SK-N-SH (cell line): ENCODE data around the gene KCNJ8. TPM values are rescaled to one million over a fixed set of nuclear protein-coding genes. Genes with fewer than 3 reads are reported as not detected.

Experiments
- CTCF ChIA-PET: fragments of 300-600, 350-600 bp; formaldehyde crosslinking; extraction: SDS; loops from one replicate; lab custom pipeline; 2021; lab: Yijun Ruan, JAX
- POLR2A ChIA-PET: fragments of 350-600 bp; sonication (Branson Sonifier 250); formaldehyde crosslinking; extraction: SDS; loops from one replicate; lab custom pipeline; 2020; ENCODE audit warnings: antibody characterized with exemption, inconsistent platforms; lab: Yijun Ruan, JAX
- DNase-seq: peaks from one replicate; pipeline ENCODE4 v3.0.0; 2012
- H2AFZ ChIP-seq: fragments of 200-600 bp; sonication (generic); 2 replicates; pipeline ENCODE4 v1.8.1; 2016; ENCODE audit warnings: antibody characterized with exemption, mild to moderate bottlenecking, low read depth
- H3F3A ChIP-seq: fragments of 200-600 bp; sonication (generic); replicated peaks from 2 replicates; pipeline ENCODE3; 2016; ENCODE audit warnings: antibody characterized with exemption, mild to moderate bottlenecking; ENCODE audit not compliant: insufficient read depth
- H3K27ac ChIP-seq, 2 experiments: fragments of 200-500 bp in 1 of 2; fragments of 200-600 bp in 1 of 2; sonication (Bioruptor generic) in 1 of 2; sonication (generic), shearing (Covaris generic) in 1 of 2; 2 replicates each; pipeline versions ENCODE4 v1.5.1 to v1.6.1; 2014 to 2016; ENCODE audit warnings: low read depth in 2 of 2, inconsistent platforms in 1 of 2, low read length in 1 of 2, mild to moderate bottlenecking in 1 of 2, mixed read lengths in 1 of 2
- H3K27me3 ChIP-seq: fragments of 200-600 bp; sonication (generic), shearing (Covaris generic); 2 replicates; pipeline ENCODE4 v1.6.1; 2016; ENCODE audit warnings: mixed run types; ENCODE audit not compliant: insufficient read depth
- H3K36me3 ChIP-seq, 2 experiments: fragments of 200-500 bp in 1 of 2; fragments of 200-600 bp in 1 of 2; sonication (Bioruptor generic) in 1 of 2; sonication (generic) in 1 of 2; replicated peaks in 1 of 2; 2 replicates each; pipeline versions ENCODE3 to v1.5.1; 2014 to 2016; ENCODE audit warnings: low read length in 1 of 2, mild to moderate bottlenecking in 1 of 2; ENCODE audit not compliant: insufficient read depth in 2 of 2, control insufficient read depth in 1 of 2
- H3K4me1 ChIP-seq, 2 experiments: fragments of 200-500 bp in 1 of 2; fragments of 200-600 bp in 1 of 2; sonication (Bioruptor generic) in 1 of 2; sonication (generic), shearing (Covaris generic) in 1 of 2; 2 replicates each; pipeline versions ENCODE4 v1.5.1 to v1.6.1; 2014 to 2016; ENCODE audit warnings: low read depth in 1 of 2, low read length in 1 of 2, mixed run types in 1 of 2; ENCODE audit not compliant: insufficient read depth in 2 of 2, control insufficient read depth in 1 of 2
- H3K4me2 ChIP-seq: fragments of 200-600 bp; sonication (generic), shearing (Covaris generic); 2 replicates; pipeline ENCODE4 v1.6.1; 2017; ENCODE audit warnings: mixed run types
- H3K4me3 ChIP-seq, 2 experiments: fragments of 200-500 bp in 1 of 2; fragments of 200-600 bp in 1 of 2; sonication (Bioruptor generic) in 1 of 2; sonication (generic), shearing (Covaris generic) in 1 of 2; 2 replicates each; pipeline versions ENCODE4 v1.5.1 to v1.8.1; 2014 to 2016; ENCODE audit warnings: low read depth in 2 of 2, inconsistent platforms in 1 of 2, low read length in 1 of 2, mild to moderate bottlenecking in 1 of 2, mixed read lengths in 1 of 2, moderate library complexity in 1 of 2
- H3K79me2 ChIP-seq: fragments of 200-600 bp; sonication (generic); 2 replicates; pipeline ENCODE4 v1.8.1; 2017; ENCODE audit warnings: mild to moderate bottlenecking; ENCODE audit not compliant: insufficient read depth
- H3K9ac ChIP-seq: fragments of 200-600 bp; sonication (generic); 2 replicates; pipeline ENCODE4 v1.6.1; 2017; ENCODE audit warnings: mixed run types
- H3K9me2 ChIP-seq: fragments of 200-600 bp; sonication (generic); 2 replicates; pipeline ENCODE4 v1.6.1; 2017; ENCODE audit warnings: mixed run types
- H3K9me3 ChIP-seq: fragments of 200-600 bp; sonication (generic); 2 replicates; pipeline ENCODE4 v1.6.1; 2017; ENCODE audit warnings: mixed run types, mild to moderate bottlenecking, moderate library complexity
- H4K20me1 ChIP-seq: fragments of 200-600 bp; sonication (generic); 2 replicates; pipeline ENCODE4 v1.6.1; 2017; ENCODE audit warnings: mild to moderate bottlenecking, mixed run types; ENCODE audit not compliant: insufficient read depth
- CHD2 ChIP-seq: fragments of 150-350 bp; IDR thresholded peaks from 2 replicates; pipeline ENCODE4 v1.6.1; 2018; ENCODE audit warnings: low read length; ENCODE audit not compliant: partially characterized antibody
- ELF1 ChIP-seq: IDR thresholded peaks from 2 replicates; pipeline ENCODE4 v1.4.0; 2012
- EP300 ChIP-seq, 2 experiments: IDR thresholded peaks; 2 replicates each; pipeline versions ENCODE4 v1.4.0 to v1.6.1; 2012; ENCODE audit warnings: borderline replicate concordance in 1 of 2, low read depth in 1 of 2, low read length in 1 of 2
- EZH2phosphoT487 ChIP-seq: fragments of 200-600 bp; sonication (generic); IDR thresholded peaks from 2 replicates; pipeline ENCODE4 v1.6.1; 2017; ENCODE audit warnings: low read depth, mixed run types, mild to moderate bottlenecking, antibody characterized with exemption, moderate library complexity, borderline replicate concordance
- FOSL2 ChIP-seq: IDR thresholded peaks from 2 replicates; pipeline ENCODE4 v1.4.0; 2012; ENCODE audit warnings: low read depth, mild to moderate bottlenecking, moderate library complexity, borderline replicate concordance
- FOXM1 ChIP-seq: IDR thresholded peaks from 2 replicates; pipeline ENCODE4 v1.4.0; 2012; ENCODE audit warnings: low read depth, mild to moderate bottlenecking
- MEF2A ChIP-seq: IDR thresholded peaks from 2 replicates; pipeline ENCODE4 v1.4.0; 2012; ENCODE audit warnings: low read depth, borderline replicate concordance
- MXI1 ChIP-seq: IDR thresholded peaks from 2 replicates; pipeline ENCODE4 v1.6.1; 2012; ENCODE audit warnings: mild to moderate bottlenecking, low read depth, low read length, improper control_type of control experiment
- NFIC ChIP-seq: IDR thresholded peaks from 2 replicates; pipeline ENCODE4 v1.4.0; 2012; ENCODE audit warnings: borderline replicate concordance
- NRF1 ChIP-seq: IDR thresholded peaks from 2 replicates; pipeline ENCODE4 v1.6.1; 2012; ENCODE audit warnings: low read depth, mild to moderate bottlenecking, low read length
- POLR2AphosphoS5 ChIP-seq: IDR thresholded peaks from 2 replicates; pipeline ENCODE4 v1.6.1; 2012; ENCODE audit warnings: low read depth, low read length
- RFX5 ChIP-seq: IDR thresholded peaks from 2 replicates; pipeline ENCODE4 v1.6.1; 2012; ENCODE audit warnings: mild to moderate bottlenecking, improper control_type of control experiment, low read length
- SMC3 ChIP-seq: IDR thresholded peaks from 2 replicates; pipeline ENCODE4 v1.6.1; 2012; ENCODE audit warnings: low read depth, low read length, improper control_type of control experiment
- TAF1 ChIP-seq: IDR thresholded peaks from 2 replicates; pipeline ENCODE4 v1.6.1; 2012; ENCODE audit warnings: low read depth, mild to moderate bottlenecking, low read length, moderate library complexity, borderline replicate concordance
- TCF12 ChIP-seq: IDR thresholded peaks from 2 replicates; pipeline ENCODE4 v1.4.0; 2012
- USF1 ChIP-seq: IDR thresholded peaks from 2 replicates; pipeline ENCODE4 v1.4.0; 2012; ENCODE audit warnings: low read depth, borderline replicate concordance
- YY1 ChIP-seq: IDR thresholded peaks from 2 replicates; pipeline ENCODE4 v1.4.0; 2012; ENCODE audit warnings: low read depth, mild to moderate bottlenecking
- WGBS: methylation state at CpG from one replicate; pipeline ENCODE4 v1.1.6; 2017; ENCODE audit warnings: low lambda C conversion rate; 5-methylcytosine and 5-hydroxymethylcytosine counted together
- polyA plus RNA-seq, 3 experiments: library from polyadenylated mRNA; depleted of rRNA; stranded (reverse); fragments of >200 nt; gene quantifications; 2 replicates each; pipeline ENCODE4 v1.2.3, GENCODE V29; 2012
- TF ChIP-seq, protein P1 (sequence below): fragments of 150-350 bp; IDR thresholded peaks from 2 replicates; pipeline ENCODE4 v1.6.1; 2016; ENCODE audit warnings: mild to moderate bottlenecking, low read depth, low read length
- TF ChIP-seq, protein P2 (sequence below): fragments of 150-350 bp; IDR thresholded peaks from 2 replicates; pipeline ENCODE4 v1.6.1; 2017; ENCODE audit warnings: antibody characterized with exemption, low read length, low read depth, borderline replicate concordance

KCNJ8 gene
- polyA plus RNA-seq (2012; rRNA removed): 0.15 and 0.37 TPM in 2 replicates
- polyA plus RNA-seq (2012; cell fraction: cytosol; rRNA removed): 0.21 and 0.55 TPM in 2 replicates
- 0.04 and 0.36 TPM in 2 replicates for polyA plus RNA-seq (2012; cell fraction: nucleus; rRNA removed)

DNA sequence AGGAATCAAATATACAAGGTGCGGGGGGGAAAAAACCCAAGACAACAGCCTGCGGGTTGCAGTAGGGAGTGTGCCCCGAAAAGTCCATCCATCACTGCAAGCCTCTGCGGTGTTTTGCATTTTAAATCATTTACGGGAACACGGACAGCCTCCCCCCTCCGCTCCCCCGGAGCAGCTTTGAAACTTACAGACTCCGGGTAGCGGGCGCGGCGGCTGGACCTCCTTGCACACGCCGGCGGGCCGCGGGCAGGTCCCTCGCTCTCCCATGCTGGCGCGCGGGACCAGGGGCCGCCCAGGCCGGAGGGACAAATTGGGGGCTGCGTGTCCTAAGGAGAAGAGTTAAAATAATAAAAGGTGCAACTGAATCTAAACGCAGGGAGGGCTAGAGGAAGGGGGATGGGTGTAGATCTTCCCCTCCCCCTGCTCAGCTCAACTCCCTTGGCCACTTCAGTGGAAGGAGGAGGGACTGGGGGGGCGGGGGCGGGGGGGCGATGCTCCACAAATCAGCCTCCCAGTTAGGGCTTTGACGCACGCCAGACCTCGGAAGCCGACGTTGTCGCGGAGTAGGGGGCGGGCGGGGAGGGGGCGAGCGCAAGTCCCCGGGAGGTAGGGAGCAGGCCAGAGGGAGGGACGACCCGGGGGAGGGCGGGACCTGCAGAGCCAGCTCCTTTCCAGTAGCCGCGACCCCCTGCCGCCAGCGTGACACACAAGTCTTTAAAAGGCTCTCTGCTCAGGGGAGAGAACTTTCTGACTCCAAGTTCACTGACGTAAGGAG lies at the start of gene KCNJ8:
KCNJ8 (minus strand) TSS at position 349 of the 775 bp plus-strand sequence. CDS start 1,090 bp downstream, outside the sequence.
- Histone ChIP-seq H3K27me3 (peaks cover 10% of the 10 kb centered on the region), H3K4me2 (peak within 1 kb of the TSS; percentile 74), H3K27ac (peak within 1 kb of the TSS in 1 of 2 experiments; percentile 86; a peak in 2 of 4 replicates), H3K4me3 (peak within 1 kb of the TSS; percentile 50 to 62), H3K36me3 (peaks cover 0 to 4% of the 10 kb centered on the region in 2 experiments), H3F3A (no peaks in the 10 kb centered on the region), H3K9me2 (no peaks in the 10 kb centered on the region), H2AFZ (peak within 1 kb of the TSS; percentile 91; the same call in 1 of the 2 replicates), H4K20me1 (no peaks in the 10 kb centered on the region), H3K9ac (no peak within 1 kb of the TSS), H3K79me2 (no peaks in the 10 kb centered on the region), H3K9me3 (no peaks in the 10 kb centered on the region), H3K4me1 (peaks cover 0 to 9% of the 10 kb centered on the region in 2 experiments; a peak in 3 of 4 replicates)
- POLR2A ChIA-PET: interaction anchor here (0.7 to 1.0 kb wide), 3 partner anchors 10 to 174 kb away, joined by 3 read pairs; no protein-coding TSS in a partner anchor
- CTCF ChIA-PET: interaction anchor here (1.5 to 3.2 kb wide), 5 partner anchors 9 to 215 kb away, joined by 3 to 18 read pairs (median 8); no protein-coding TSS in a partner anchor
- TF ChIP-seq CHD2: peak; percentile 79
- no peak for TF ChIP-seq FOSL2
- 2% methylated on average over 34 of the region's 49 CpGs for WGBS
- peak; percentile 87 for DNase-seq

GRCh38 chr12:21823581-21823980 lies 49.1 kb upstream of the KCNJ8 start:
- Histone ChIP-seq H3K27me3 (0 out of 2 replicates have a peak, but pooled peaks cover 5% of the 10 kb centered on the region), H3K4me1 (no peaks in the 10 kb centered on the region)

GRCh38 chr12:21819678-21820077 lies 45.2 kb upstream of the KCNJ8 start:
- Histone ChIP-seq H3F3A (no peaks in the 10 kb centered on the region), H3K9me2 (no peaks in the 10 kb centered on the region), H3K27ac (no peak overlapping the region), H3K4me2 (no peak overlapping the region), H3K36me3 (no peaks in the 10 kb centered on the region), H2AFZ (no peak overlapping the region), H4K20me1 (no peaks in the 10 kb centered on the region), H3K4me3 (no peak overlapping the region), H3K27me3 (no peaks in the 10 kb centered on the region), H3K9ac (no peak overlapping the region), H3K4me1 (no peaks in the 10 kb centered on the region), H3K9me3 (no peaks in the 10 kb centered on the region), H3K79me2 (no peaks in the 10 kb centered on the region)
- no peak for DNase-seq
- ChIA-PET POLR2A (interaction anchor here (0.5 kb wide), 1 partner anchor 1896 kb away, joined by 4 read pairs; no protein-coding TSS in a partner anchor), CTCF (no interaction called here)
- TF ChIP-seq YY1: no peak
- no peak for TF ChIP-seq SMC3
- no peak for TF ChIP-seq EP300 (IDR thresholded peaks at IDR 0.05; ENCODE audit: borderline replicate concordance in 1 of 2, low read depth in 1 of 2, low read length in 1 of 2)
- no peak for TF ChIP-seq CHD2
- no peak for TF ChIP-seq RFX5
- TF ChIP-seq, protein P1, sequence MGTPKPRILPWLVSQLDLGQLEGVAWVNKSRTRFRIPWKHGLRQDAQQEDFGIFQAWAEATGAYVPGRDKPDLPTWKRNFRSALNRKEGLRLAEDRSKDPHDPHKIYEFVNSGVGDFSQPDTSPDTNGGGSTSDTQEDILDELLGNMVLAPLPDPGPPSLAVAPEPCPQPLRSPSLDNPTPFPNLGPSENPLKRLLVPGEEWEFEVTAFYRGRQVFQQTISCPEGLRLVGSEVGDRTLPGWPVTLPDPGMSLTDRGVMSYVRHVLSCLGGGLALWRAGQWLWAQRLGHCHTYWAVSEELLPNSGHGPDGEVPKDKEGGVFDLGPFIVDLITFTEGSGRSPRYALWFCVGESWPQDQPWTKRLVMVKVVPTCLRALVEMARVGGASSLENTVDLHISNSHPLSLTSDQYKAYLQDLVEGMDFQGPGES: no peak
- no peak for TF ChIP-seq FOXM1
- no peak for TF ChIP-seq NRF1
- TF ChIP-seq ELF1: no peak
- no peak for TF ChIP-seq TAF1
- no peak for TF ChIP-seq TCF12
- TF ChIP-seq MXI1: no peak
- TF ChIP-seq NFIC: no peak
- no peak for TF ChIP-seq USF1
- no peak for TF ChIP-seq EZH2phosphoT487
- TF ChIP-seq, protein P2, sequence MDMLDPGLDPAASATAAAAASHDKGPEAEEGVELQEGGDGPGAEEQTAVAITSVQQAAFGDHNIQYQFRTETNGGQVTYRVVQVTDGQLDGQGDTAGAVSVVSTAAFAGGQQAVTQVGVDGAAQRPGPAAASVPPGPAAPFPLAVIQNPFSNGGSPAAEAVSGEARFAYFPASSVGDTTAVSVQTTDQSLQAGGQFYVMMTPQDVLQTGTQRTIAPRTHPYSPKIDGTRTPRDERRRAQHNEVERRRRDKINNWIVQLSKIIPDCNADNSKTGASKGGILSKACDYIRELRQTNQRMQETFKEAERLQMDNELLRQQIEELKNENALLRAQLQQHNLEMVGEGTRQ: no peak

More at GRCh38 chr12:21823581-21823980, 49.1 kb upstream of the KCNJ8 start:
- H3K9me2 ChIP-seq: no peaks in the 10 kb centered on the region
- no peaks in the 10 kb centered on the region for H3K36me3 ChIP-seq
- no peaks in the 10 kb centered on the region for H3K79me2 ChIP-seq
- no peaks in the 10 kb centered on the region for H4K20me1 ChIP-seq
- no peak for TF ChIP-seq MEF2A
- no peak for TF ChIP-seq POLR2AphosphoS5
- no peak for TF ChIP-seq EZH2phosphoT487
- CTCF ChIA-PET: no interaction called here
- no peak overlapping the region for H3K4me3 ChIP-seq
- H3K27ac ChIP-seq: no peak overlapping the region
- WGBS: 73% methylated on average over 8 of the region's 8 CpGs
- POLR2A ChIA-PET: no interaction called here
- H3K9ac ChIP-seq: no peak overlapping the region
- H3K9me3 ChIP-seq: no peaks in the 10 kb centered on the region
- no peak overlapping the region for H3K4me2 ChIP-seq
- H3F3A ChIP-seq: no peaks in the 10 kb centered on the region
- H2AFZ ChIP-seq: no peak overlapping the region
- DNase-seq: no peak
